Loucy (cell line): ENCODE results near the gene CLSTN2.

Experiments
- H2AFZ ChIP-seq: fragments of 200-600 bp; sonication (generic); 2 replicates; pipeline ENCODE4 v1.6.0; 2016; ENCODE audit warnings: antibody characterized with exemption, mild to moderate bottlenecking, low read length, moderate library complexity
- H3F3A ChIP-seq: fragments of 200-600 bp; 2 replicates; pipeline ENCODE4 v1.6.0; 2016; ENCODE audit warnings: antibody characterized with exemption, low read depth, mild to moderate bottlenecking
- H3K27me3 ChIP-seq: fragments of 200-600 bp; sonication (generic); 2 replicates; pipeline ENCODE4 v1.6.1; 2014; ENCODE audit warnings: low read length, mild to moderate bottlenecking; ENCODE audit not compliant: insufficient read depth, poor library complexity, severe bottlenecking
- H3K36me3 ChIP-seq: fragments of 200-600 bp; sonication (generic); 2 replicates; pipeline ENCODE4 v1.6.1; 2016; ENCODE audit warnings: low read length; ENCODE audit not compliant: insufficient read depth
- H3K4me1 ChIP-seq: fragments of 200-600 bp; sonication (generic); 2 replicates; pipeline ENCODE4 v1.5.1; 2014; ENCODE audit warnings: low read length, mild to moderate bottlenecking; ENCODE audit not compliant: insufficient read depth, poor library complexity, severe bottlenecking
- H3K4me2 ChIP-seq: fragments of 200-600 bp; sonication (generic); 2 replicates; pipeline ENCODE4 v1.6.0; 2014; ENCODE audit warnings: antibody characterized with exemption, low read length, low read depth, mild to moderate bottlenecking; ENCODE audit not compliant: poor library complexity, severe bottlenecking
- H3K4me3 ChIP-seq: fragments of 200-600 bp; sonication (generic); 2 replicates; pipeline ENCODE4 v1.5.1; 2014; ENCODE audit warnings: low read length, mild to moderate bottlenecking, mixed read lengths; ENCODE audit not compliant: poor library complexity, severe bottlenecking
- H3K79me2 ChIP-seq: fragments of 200-600 bp; sonication (generic); 2 replicates; pipeline ENCODE4 v1.6.1; 2014; ENCODE audit warnings: low read length; ENCODE audit not compliant: insufficient read depth
- H3K9ac ChIP-seq: fragments of 200-600 bp; sonication (generic); 2 replicates; pipeline ENCODE4 v1.6.0; 2014; ENCODE audit warnings: mild to moderate bottlenecking, low read depth, low read length, moderate library complexity; ENCODE audit not compliant: poor library complexity, severe bottlenecking
- H3K9me2 ChIP-seq: fragments of 200-600 bp; sonication (generic); replicated peaks from 2 replicates; pipeline ENCODE4 v1.6.1; 2016; ENCODE audit warnings: low read depth, low read length, mixed read lengths
- H3K9me3 ChIP-seq: fragments of 200-600 bp; sonication (generic); 2 replicates; pipeline ENCODE4 v1.6.1; 2014; ENCODE audit warnings: mild to moderate bottlenecking, antibody characterized with exemption, low read length, low read depth; ENCODE audit not compliant: insufficient read depth
- H4K20me1 ChIP-seq: fragments of 200-600 bp; sonication (generic); 2 replicates; pipeline ENCODE4 v1.6.0; 2014; ENCODE audit warnings: antibody characterized with exemption, low read length, mild to moderate bottlenecking; ENCODE audit not compliant: insufficient read depth, poor library complexity, severe bottlenecking
- EZH2phosphoT487 ChIP-seq: fragments of 200-600 bp; IDR thresholded peaks from 2 replicates; pipeline ENCODE4 v1.6.1; 2018; ENCODE audit warnings: antibody characterized with exemption, mild to moderate bottlenecking, moderate library complexity, borderline replicate concordance
- TF ChIP-seq, protein P1 (sequence below): fragments of 200-600 bp; sonication (generic); conservative IDR thresholded peaks from 2 replicates; pipeline ENCODE4 v1.5.1; 2014; ENCODE audit warnings: mild to moderate bottlenecking, antibody characterized with exemption, low read length

CLSTN2 gene

DNA sequence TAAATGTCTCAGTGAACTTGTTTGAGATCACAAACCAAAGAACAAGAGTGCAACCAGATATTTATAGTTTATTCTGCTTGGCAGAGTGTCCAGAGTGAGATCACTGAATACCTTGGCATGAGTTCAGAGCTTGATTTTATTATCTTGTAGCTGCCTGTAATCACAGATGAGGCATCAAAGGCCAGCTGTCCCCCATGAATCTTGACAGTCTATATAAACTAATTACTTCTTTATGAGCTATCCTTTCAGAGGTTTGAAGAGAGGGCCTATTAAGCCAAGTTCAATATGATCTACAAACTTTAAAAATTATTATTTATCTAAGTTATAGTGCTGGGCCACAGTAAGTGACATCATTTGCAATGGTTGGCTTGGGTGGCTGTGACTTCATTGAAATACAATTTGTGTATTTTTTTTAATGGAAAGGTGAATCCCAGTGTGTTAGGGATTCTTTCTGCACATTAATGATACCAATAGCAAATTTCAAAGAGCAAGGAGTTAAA, 251.5 kb downstream of the CLSTN2 start:
- Histone ChIP-seq H3K4me2 (no peak overlapping the region), H3K4me3 (no peak overlapping the region), H2AFZ (no peak overlapping the region), H4K20me1 (no peaks in the 10 kb centered on the region), H3K36me3 (no peaks in the 10 kb centered on the region), H3K9me2 (no peaks in the 10 kb centered on the region), H3F3A (no peaks in the 10 kb centered on the region), H3K79me2 (no peaks in the 10 kb centered on the region), H3K9me3 (no peaks in the 10 kb centered on the region), H3K9ac (no peak overlapping the region), H3K4me1 (no peaks in the 10 kb centered on the region), H3K27me3 (no peaks in the 10 kb centered on the region)
- TF ChIP-seq, protein P1, sequence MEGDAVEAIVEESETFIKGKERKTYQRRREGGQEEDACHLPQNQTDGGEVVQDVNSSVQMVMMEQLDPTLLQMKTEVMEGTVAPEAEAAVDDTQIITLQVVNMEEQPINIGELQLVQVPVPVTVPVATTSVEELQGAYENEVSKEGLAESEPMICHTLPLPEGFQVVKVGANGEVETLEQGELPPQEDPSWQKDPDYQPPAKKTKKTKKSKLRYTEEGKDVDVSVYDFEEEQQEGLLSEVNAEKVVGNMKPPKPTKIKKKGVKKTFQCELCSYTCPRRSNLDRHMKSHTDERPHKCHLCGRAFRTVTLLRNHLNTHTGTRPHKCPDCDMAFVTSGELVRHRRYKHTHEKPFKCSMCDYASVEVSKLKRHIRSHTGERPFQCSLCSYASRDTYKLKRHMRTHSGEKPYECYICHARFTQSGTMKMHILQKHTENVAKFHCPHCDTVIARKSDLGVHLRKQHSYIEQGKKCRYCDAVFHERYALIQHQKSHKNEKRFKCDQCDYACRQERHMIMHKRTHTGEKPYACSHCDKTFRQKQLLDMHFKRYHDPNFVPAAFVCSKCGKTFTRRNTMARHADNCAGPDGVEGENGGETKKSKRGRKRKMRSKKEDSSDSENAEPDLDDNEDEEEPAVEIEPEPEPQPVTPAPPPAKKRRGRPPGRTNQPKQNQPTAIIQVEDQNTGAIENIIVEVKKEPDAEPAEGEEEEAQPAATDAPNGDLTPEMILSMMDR = no peak
- TF ChIP-seq EZH2phosphoT487 = no peak

DNA sequence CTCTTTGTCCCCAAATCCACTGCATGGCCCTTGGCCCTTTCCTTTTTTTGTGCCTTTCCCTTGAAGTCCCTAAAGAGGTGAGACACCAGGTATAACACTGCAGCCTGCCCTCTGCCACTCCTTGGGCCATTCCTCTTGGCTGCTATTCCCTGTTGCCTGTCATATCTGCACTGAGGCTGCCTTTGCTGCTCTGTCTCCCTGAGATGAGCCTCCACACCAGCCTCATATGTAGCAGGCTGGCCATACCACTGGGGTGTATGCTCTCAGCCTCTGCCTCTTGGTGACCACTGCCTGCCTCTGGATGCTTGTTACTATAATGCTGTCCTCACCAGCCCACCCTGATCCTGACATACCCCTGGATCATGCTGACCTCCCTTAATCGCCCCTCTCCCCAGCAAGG, 252.0 kb downstream of the CLSTN2 start:
- Histone ChIP-seq H3K9ac (no peak overlapping the region), H3K36me3 (no peaks in the 10 kb centered on the region), H3F3A (no peaks in the 10 kb centered on the region), H2AFZ (no peak overlapping the region), H4K20me1 (no peaks in the 10 kb centered on the region), H3K9me3 (no peaks in the 10 kb centered on the region), H3K27me3 (no peaks in the 10 kb centered on the region), H3K9me2 (no peaks in the 10 kb centered on the region), H3K4me1 (no peaks in the 10 kb centered on the region), H3K4me2 (no peak overlapping the region), H3K79me2 (no peaks in the 10 kb centered on the region), H3K4me3 (no peak overlapping the region)
- TF ChIP-seq EZH2phosphoT487 = no peak
- TF ChIP-seq, protein P1 = no peak

DNA sequence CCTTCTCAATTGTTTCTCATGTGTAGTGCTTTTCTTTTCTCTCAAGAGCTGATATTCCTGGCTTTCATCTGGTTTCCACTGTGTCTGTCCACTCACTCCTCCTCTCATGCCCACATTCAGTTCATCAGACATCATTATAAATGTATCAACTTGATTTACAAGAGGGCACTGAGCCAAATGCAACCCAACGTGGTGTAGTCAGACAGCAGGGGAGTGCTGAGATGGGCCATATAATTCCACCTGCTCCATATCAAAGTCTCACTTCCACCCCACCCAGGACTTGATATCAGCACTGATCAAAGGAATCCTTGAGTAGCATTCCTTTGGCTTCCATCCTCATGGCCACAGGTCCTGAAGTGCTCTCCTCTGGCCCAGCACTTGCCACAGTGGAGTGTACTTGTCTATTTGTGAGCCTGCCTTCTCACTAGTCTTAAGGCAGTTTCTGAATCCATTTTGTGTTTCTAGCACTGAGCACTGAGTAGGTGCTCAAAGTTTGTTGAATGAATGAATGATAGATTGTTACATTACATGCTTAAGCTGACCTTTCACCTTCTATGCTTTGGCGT, 252.8 kb downstream of the CLSTN2 start:
- Histone ChIP-seq H3K4me3 (no peak overlapping the region), H3K4me2 (no peak overlapping the region), H3K4me1 (no peaks in the 10 kb centered on the region), H3K36me3 (no peaks in the 10 kb centered on the region), H3K9ac (no peak overlapping the region), H3F3A (no peaks in the 10 kb centered on the region), H3K27me3 (no peaks in the 10 kb centered on the region), H4K20me1 (no peaks in the 10 kb centered on the region), H3K9me3 (no peaks in the 10 kb centered on the region), H3K79me2 (no peaks in the 10 kb centered on the region), H3K9me2 (no peaks in the 10 kb centered on the region), H2AFZ (no peak overlapping the region)
- TF ChIP-seq EZH2phosphoT487 = no peak
- TF ChIP-seq, protein P1 = no peak
